A673 (cell line): ENCODE measurements around the gene SNX10. TPM values are rescaled to one million over a fixed set of nuclear protein-coding genes. Genes with fewer than 3 reads are reported as not detected.

Experiments used
- BruUV-seq: library from RNA; stranded (reverse); fragments of 400-500 nt; replicated peaks from 2 replicates; lab custom pipeline; 2021; lab: Mats Ljungman, UMichigan
- CTCF ChIA-PET: fragments of 300-600 bp; sonication (Branson Sonifier 250); formaldehyde crosslinking; loops from one replicate; lab custom pipeline; 2022; ENCODE audit warnings: antibody characterized with exemption; lab: Charles Lee
- POLR2A ChIA-PET: fragments of 300-600 bp; sonication (Branson Sonifier 250); formaldehyde crosslinking; loops from one replicate; lab custom pipeline; 2022; ENCODE audit warnings: antibody characterized with exemption; ENCODE audit not compliant: low non-redundant PET; lab: Charles Lee
- DNase-seq: peaks from one replicate; pipeline ENCODE4 v3.0.0-alpha.2; 2015; ENCODE audit warnings: low spot score
- H3K27ac ChIP-seq: fragments of 200-600 bp; sonication (generic); 2 replicates; pipeline ENCODE4 v1.5.1; 2016; ENCODE audit warnings: mixed run types, low read depth, mild to moderate bottlenecking, mixed read lengths, antibody characterized with exemption, low read length; ENCODE audit not compliant: poor library complexity, severe bottlenecking
- H3K27me3 ChIP-seq: fragments of 200-600 bp; sonication (generic); replicated peaks from 2 replicates; pipeline ENCODE4 v1.6.1; 2017; ENCODE audit warnings: mixed run types, low read depth, mild to moderate bottlenecking, mixed read lengths, antibody characterized with exemption, low read length; ENCODE audit not compliant: insufficient read depth, poor library complexity
- H3K36me3 ChIP-seq: fragments of 200-600 bp; sonication (generic); 2 replicates; pipeline ENCODE4 v1.6.1; 2016; ENCODE audit warnings: mixed run types, mild to moderate bottlenecking, mixed read lengths, antibody characterized with exemption, low read length; ENCODE audit not compliant: insufficient read depth, poor library complexity, severe bottlenecking
- H3K4me1 ChIP-seq: fragments of 200-600 bp; sonication (generic); 2 replicates; pipeline ENCODE4 v1.6.1; 2017; ENCODE audit warnings: mixed run types, mild to moderate bottlenecking, mixed read lengths, antibody characterized with exemption, low read length; ENCODE audit not compliant: insufficient read depth, poor library complexity, severe bottlenecking
- H3K4me3 ChIP-seq: fragments of 200-600 bp; sonication (generic); 2 replicates; pipeline ENCODE4 v1.5.1; 2016; ENCODE audit warnings: low read depth, mixed run types, mild to moderate bottlenecking, mixed read lengths, low read length; ENCODE audit not compliant: poor library complexity, severe bottlenecking
- H3K9me3 ChIP-seq: fragments of 200-600 bp; sonication (generic); 2 replicates; pipeline ENCODE4 v1.6.1; 2016; ENCODE audit warnings: mixed run types, low read depth, mild to moderate bottlenecking, mixed read lengths, antibody characterized with exemption, low read length; ENCODE audit not compliant: poor library complexity, severe bottlenecking
- EZH2 ChIP-seq: fragments of 200-600 bp; sonication (generic); IDR thresholded peaks from 2 replicates; pipeline ENCODE4 v1.6.1; 2017; ENCODE audit warnings: borderline replicate concordance, low read depth, mild to moderate bottlenecking, mixed read lengths, antibody characterized with exemption, low read length; ENCODE audit not compliant: poor library complexity, severe bottlenecking
- intact Hi-C: fragments of 100-400 bp; cut with micrococcal nuclease; formaldehyde crosslinking; loops from one replicate; pipeline ENCODE4 v1.10.0; 2022; ENCODE audit not compliant: unreplicated experiment
- total RNA-seq: library from RNA; stranded (reverse); gene quantifications from 2 replicates; pipeline ENCODE4 v1.2.3, GENCODE V29; 2021
- TF ChIP-seq, protein P1 (sequence below): fragments of 300-800, 200-600 bp; sonication (generic); conservative IDR thresholded peaks from 2 replicates; pipeline ENCODE4 v1.5.1; 2017; ENCODE audit warnings: low read depth, mild to moderate bottlenecking, antibody characterized with exemption, low read length, moderate library complexity, mixed read lengths

The SNX10 gene
- total RNA-seq, 1 experiment from 2014 or later: 1.1 TPM

DNA sequence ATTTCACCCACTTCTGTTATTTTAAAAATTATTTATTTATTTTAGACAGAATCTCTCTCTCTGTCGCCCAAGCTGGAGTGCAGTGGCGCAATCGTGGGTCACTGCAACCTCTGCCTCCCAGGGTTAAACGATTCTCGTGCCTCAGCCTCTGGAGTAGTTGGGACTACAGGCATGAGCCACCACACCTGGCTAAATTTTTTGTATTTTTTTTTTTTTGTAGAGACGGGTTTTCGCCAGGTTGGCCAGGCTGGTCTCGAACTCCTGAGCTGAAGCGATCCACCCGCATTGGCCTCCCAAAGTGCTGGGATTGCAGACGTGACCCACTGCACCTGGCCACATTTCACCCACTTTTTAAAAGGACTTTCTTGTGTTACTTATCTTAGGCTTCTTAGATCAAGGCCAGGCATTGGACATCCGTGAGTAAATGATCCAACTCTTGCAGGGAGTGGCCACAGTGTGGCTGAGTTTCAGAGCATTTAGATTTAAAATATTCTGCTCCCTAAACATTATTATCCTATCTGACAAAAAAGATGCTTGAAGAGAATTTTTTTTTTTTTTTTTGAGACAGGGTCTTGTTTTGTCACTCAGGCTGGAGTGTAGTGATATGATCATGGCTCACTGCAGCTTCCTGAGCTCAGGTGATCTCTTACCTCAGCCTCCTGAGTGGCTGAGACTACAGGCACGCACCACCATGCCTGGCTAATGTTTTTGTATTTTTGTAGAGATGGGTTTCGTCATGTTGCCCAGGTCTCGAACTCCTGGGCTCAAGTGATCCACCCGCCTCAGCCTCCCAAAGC, 14.4 kb downstream of the SNX10 start:
- intact Hi-C loops: no loop called here
- ChIA-PET POLR2A (no interaction called here), CTCF (no interaction called here)
- no peaks in the 10 kb centered on the region for H3K9me3 ChIP-seq
- no peaks in the 10 kb centered on the region for H3K36me3 ChIP-seq
- no peak overlapping the region for H3K4me3 ChIP-seq
- TF ChIP-seq, protein P1, sequence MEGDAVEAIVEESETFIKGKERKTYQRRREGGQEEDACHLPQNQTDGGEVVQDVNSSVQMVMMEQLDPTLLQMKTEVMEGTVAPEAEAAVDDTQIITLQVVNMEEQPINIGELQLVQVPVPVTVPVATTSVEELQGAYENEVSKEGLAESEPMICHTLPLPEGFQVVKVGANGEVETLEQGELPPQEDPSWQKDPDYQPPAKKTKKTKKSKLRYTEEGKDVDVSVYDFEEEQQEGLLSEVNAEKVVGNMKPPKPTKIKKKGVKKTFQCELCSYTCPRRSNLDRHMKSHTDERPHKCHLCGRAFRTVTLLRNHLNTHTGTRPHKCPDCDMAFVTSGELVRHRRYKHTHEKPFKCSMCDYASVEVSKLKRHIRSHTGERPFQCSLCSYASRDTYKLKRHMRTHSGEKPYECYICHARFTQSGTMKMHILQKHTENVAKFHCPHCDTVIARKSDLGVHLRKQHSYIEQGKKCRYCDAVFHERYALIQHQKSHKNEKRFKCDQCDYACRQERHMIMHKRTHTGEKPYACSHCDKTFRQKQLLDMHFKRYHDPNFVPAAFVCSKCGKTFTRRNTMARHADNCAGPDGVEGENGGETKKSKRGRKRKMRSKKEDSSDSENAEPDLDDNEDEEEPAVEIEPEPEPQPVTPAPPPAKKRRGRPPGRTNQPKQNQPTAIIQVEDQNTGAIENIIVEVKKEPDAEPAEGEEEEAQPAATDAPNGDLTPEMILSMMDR: no peak
- no peak for TF ChIP-seq EZH2
- no peaks in the 10 kb centered on the region for H3K4me1 ChIP-seq
- no peaks in the 10 kb centered on the region for H3K27me3 ChIP-seq
- H3K27ac ChIP-seq: no peak overlapping the region
- no TSS peak for BruUV-seq
- DNase-seq: no peak

- POLR2A ChIA-PET: no interaction called here
- no TSS peak for BruUV-seq
- no peaks in the 10 kb centered on the region for H3K27me3 ChIP-seq
- CTCF ChIA-PET: no interaction called here
- intact Hi-C loops: no loop called here
- no peak for DNase-seq
- no peaks in the 10 kb centered on the region for H3K9me3 ChIP-seq
- no peak overlapping the region for H3K27ac ChIP-seq
- peaks cover 6% of the 10 kb centered on the region for H3K4me1 ChIP-seq
- TF ChIP-seq, protein P1: no peak
- TF ChIP-seq EZH2: no peak
- H3K4me3 ChIP-seq: no peak overlapping the region
- no peaks in the 10 kb centered on the region for H3K36me3 ChIP-seq
Measured at GRCh38 chr7:26306790-26307189, 15.1 kb downstream of the SNX10 start.

DNA sequence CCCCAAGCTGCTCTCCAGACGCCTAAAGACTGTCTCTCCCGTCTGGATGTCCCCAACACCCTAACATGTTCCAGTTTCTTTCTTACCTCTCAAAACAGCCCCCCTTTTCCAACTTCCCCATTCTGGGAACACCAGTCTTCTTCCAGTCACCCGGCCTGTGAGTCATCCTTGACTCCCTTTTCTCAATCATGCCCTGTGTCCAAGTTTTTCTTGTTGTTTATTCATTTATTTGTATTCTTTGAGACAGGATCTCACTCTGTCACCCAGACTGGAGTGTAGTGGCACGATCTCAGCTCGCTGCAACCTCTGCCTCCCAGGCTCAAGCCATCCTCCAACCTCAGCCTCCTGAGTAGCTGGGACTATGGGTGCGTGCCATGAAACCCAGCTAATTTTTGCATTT, 15.6 kb downstream of the SNX10 start:
- H3K27ac ChIP-seq: no peak overlapping the region
- no peak overlapping the region for H3K4me3 ChIP-seq
- H3K4me1 ChIP-seq: peaks cover 9% of the 10 kb centered on the region
- no TSS peak for BruUV-seq
- ChIA-PET POLR2A (no interaction called here), CTCF (no interaction called here)
- no peaks in the 10 kb centered on the region for H3K27me3 ChIP-seq
- DNase-seq: no peak
- intact Hi-C loops: no loop called here
- TF ChIP-seq EZH2: no peak
- TF ChIP-seq, protein P1: no peak
- H3K9me3 ChIP-seq: no peaks in the 10 kb centered on the region
- H3K36me3 ChIP-seq: no peaks in the 10 kb centered on the region
